Fibroblast of skin of left biceps (primary cell): ENCODE data around the gene RRP1B.
"Not testable (repeated sequence)": the region's sequence is repeated elsewhere in the genome, so short reads cannot be mapped to it uniquely, and the experiment has no call there.

Source experiments
- DNase-seq, 2 experiments: peaks; one replicate each; pipeline ENCODE4 v3.0.0-alpha.2; 2013; ENCODE audit warnings: low read depth in 2 of 2

RRP1B gene

DNA sequence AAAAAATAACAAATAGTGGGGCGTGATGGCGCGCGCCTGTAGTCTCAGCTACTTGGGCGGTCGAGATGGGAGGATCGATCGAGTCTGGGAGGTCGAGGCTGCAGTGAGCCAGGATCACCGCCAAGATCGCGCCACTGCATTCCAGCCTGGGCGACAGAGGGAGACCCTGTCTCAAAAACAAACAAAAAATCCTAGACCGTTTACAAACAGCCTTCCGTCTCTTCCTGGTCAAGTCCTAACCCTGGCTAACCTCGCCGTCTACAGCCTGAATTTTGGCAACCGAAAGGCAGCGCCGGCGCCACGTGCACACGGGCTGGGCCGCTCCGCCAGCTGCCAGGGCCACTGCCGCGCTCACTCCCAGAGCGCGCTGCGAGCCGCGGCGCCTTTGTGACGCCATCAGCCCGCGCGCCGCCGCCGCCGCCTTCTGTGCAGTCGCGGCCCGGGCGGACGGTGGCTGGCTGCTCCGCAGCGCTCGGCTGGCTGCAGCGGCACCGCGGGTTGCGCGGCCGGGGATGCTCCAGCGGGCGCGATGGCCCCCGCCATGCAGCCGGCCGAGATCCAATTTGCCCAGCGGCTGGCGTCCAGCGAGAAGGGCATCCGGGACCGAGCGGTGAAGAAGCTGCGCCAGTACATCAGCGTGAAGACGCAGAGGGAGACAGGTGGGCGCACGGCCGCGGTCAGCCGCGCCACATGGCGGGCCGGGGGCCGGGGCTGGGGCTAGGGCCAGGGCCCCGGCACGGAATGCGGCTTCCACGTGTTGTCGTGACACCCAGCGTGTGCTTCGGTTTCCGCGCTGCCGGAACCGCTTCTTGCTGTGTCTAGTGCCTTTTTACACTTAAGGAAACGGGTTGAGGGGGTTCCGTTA lies at the start of gene RRP1B, which contains the start of gene HSF2BP:
Gene RRP1B (plus strand): TSS at position 425 of the 865 bp plus-strand sequence. CDS start 105 bp downstream, at position 530.
Gene HSF2BP (minus strand): TSS at position 353 of the 865 bp plus-strand sequence. CDS start 1,392 bp downstream, outside the sequence.
- DNase-seq = peak in 1 of 2 experiments; percentile 65

DNA sequence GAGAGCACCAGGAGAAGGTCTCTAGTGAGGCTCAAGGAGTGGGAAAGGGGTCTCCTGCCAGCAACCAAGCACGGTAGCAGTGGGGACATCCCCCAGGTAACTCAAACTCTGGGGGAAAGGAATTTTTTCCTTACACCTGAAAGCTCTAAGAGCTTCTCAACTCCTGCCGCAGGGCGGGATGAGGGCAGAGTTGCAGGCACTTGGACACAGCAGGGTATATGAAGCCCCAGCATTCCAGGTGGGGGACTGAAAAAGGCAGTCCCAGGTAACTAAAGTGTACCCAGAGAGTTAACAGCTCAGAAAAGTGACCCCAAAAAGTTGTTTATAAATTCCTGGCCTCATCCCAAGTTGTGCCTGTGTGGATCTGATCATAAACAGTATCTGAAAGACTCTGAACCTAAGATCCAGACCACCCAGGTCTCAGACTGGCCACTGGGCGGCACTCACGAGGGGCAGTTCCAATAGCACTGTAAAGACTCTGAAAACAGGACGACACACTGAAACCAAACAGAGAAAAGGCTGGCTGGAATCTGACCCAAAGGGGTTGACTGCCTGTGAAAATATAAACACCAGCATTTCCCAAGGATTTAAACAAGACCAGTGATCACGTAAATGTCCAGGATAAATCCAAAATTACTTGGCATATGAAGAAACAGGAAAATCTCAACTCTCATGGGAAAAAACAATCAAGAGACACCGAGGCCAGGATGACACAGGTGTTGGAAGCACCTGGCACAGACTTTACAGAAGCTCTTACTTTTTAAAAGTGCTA lies 47.6 kb upstream of the RRP1B start:
- DNase-seq = no peak

GRCh38 chr21:43613755-43614638 lies 45.4 kb upstream of the RRP1B start:
- DNase-seq = peak in 1 of 2 experiments; percentile 36

GRCh38 chr21:43614839-43615238 lies 44.5 kb upstream of the RRP1B start:
- DNase-seq = no peak

DNA sequence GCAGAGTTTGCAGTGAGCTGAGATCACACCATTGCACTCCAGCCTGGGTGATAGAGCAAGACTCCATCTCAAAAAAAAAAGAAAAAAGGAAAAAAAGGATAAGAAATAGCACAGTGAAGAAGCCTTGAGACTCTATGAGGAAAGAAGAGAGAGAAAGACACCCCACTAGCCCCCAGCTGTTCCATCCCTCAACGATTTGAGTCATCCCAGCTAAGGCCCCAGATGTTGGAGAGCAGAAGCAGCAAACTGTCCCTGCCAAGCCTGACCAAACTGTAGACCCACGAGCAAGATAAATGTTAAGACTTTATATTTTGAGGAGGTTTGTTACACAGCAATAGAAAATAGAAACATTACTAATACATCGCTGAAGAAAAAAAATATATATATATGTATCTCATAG lies 42.5 kb upstream of the RRP1B start:
- DNase-seq = not testable (repeated sequence)

DNA sequence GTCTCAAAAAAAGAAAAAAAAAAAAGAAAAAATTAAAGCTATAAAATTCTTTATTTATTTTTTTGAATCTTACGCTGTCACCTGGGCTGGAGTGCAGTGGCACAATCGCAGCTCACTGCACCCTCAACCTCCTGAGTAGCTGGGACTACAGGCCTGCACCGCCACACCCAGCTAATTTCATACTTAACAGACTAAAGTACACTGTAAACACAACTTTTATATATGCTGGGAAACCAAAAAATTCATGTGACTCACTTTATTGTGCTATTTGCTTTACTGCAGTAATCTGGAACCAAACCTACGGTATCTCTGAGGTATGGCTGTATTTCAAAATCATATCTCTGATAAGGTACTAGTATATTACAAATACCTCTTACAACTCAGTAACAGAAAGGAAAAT lies 40.4 kb upstream of the RRP1B start:
- DNase-seq = no peak

- no peak for DNase-seq
These were observed 40.0 kb upstream of the RRP1B start for GRCh38 chr21:43619344-43619743.

DNA sequence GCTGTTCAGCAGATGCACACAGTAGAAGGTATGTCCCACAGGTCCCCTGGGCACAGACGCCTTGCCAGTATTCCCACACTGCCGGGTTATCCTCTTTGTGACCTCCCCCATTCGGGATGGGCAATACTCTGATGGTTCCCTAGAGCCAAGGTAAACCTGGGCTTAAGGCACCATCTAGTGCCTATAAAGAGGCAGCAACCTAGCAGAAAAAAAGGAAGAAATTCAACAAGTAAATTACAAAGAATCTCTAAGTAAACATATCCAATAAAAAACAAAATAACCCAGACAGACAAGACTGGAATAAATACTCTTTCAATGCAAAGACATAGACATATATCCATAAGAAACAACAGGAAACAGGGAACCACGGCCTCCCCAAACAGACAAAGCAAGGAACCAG lies 39.5 kb upstream of the RRP1B start:
- DNase-seq = no peak

DNA sequence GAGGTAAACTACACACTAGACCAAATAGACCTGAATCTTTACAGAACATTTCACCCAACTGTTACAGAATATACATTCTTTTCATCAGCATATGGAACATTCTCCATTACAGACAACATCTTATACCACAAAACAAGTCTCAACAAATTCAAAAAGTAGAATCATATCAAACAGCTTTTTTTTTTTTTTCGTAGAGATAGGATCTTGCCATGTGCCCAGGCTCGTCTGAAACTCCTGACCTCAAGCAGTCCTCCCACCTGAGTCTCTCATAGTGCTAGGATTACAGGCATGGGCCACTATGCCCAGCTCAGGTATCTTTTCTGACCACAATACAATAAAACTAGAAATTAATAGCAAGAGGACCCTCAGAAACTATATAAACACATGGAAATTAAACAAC lies 36.6 kb upstream of the RRP1B start:
- DNase-seq = no peak

DNA sequence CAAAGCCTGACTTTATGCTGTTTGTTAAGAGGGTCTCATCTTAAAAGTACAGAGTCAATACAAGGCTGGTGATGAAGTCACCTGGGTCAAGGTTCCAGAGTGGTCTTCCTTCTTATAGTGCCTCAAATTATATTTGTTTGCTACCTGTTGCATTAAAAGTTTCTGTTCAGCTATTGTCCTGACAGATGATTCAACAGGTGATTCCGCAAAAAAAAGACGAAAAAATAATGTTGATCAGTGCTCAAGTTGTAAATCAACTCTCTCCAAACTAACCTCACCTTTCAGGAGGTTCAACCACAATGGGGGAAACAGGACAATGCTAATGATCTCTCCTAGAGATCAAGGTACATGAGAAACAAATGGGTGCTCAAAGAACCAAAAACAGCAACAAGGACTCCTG lies 35.8 kb upstream of the RRP1B start:
- DNase-seq = no peak

- DNase-seq = no peak
These were observed 35.0 kb upstream of the RRP1B start for GRCh38 chr21:43624339-43624738.

GRCh38 chr21:43626390-43626789 lies 33.0 kb upstream of the RRP1B start:
- no peak for DNase-seq

DNA sequence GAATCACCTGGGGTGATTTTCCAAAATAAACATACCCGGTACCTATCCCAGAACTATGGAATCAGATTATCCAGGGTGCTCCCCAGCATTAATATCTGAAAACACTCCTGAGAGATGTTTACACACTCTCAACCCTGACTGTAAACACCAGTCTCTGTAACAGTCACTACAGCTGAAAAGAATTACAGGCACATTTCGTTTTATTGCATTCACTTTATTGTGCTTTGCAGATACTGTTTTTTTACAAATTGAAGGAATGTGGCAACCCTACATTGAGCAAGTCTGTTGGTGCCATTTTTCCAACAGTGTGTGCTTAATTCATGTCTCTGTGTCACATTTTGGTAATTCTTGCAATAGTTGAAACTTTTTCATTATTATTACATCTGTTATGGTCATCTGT lies 31.8 kb upstream of the RRP1B start:
- no peak for DNase-seq

DNA sequence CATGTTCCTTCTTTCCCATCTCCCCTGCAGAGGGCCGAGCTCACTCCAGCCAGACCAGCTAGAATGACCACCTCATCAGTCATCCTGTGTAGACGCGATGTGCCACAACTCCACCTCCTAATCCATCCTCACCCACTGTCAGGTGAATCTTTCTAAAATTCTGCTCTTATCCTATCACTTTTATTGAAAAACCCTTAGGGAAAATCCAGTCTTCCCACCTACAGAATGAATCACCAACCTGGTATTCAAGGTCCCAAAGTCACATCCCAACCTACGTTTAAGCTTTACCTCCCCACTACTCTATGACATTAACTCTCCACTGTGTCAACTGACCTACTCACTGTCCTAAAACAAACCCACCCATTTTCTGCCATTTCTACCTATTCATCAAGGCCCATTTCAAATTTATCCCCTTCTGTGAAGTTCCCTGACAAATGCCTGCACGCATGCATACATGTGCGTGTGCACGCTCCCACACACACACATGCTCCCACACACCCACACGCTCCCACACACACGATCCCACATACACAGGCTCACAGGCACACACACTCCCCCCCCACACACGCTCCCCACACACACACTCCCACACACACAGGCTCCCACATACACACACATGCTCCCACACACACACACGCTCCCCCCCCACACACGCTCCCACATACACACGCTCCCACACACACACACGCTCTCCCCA lies 27.8 kb upstream of the RRP1B start:
- DNase-seq = no peak

DNA sequence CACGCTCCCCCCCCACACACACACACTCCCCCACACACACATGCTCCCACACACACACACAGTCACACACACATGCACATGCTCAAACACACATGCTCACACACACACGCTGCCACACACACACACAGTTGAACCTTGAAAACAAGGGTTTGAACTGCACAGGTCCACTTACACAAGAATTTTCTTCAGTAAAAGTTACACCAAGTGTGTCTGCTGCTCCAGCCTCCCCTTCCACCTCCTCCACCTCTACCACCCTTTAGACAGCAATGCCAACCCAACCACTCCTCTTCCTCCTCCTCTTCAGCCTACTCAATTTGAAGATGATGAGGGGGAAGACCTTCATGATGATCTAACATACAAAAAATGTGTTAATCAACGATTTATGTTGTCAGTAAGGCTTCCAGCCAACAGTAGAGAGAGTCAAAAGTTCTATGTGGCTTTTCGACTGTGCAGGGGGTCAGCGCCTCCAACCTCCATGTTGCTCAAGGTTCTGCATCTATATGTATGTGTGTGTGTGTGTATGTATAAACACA lies 26.9 kb upstream of the RRP1B start:
- no peak for DNase-seq

- no peak for DNase-seq
These were observed 24.7 kb upstream of the RRP1B start for GRCh38 chr21:43634618-43635017.

- DNase-seq = no peak
These were observed 23.9 kb upstream of the RRP1B start for GRCh38 chr21:43635436-43635835.

- DNase-seq = no peak
These were observed 21.7 kb upstream of the RRP1B start for GRCh38 chr21:43637530-43638158.

DNA sequence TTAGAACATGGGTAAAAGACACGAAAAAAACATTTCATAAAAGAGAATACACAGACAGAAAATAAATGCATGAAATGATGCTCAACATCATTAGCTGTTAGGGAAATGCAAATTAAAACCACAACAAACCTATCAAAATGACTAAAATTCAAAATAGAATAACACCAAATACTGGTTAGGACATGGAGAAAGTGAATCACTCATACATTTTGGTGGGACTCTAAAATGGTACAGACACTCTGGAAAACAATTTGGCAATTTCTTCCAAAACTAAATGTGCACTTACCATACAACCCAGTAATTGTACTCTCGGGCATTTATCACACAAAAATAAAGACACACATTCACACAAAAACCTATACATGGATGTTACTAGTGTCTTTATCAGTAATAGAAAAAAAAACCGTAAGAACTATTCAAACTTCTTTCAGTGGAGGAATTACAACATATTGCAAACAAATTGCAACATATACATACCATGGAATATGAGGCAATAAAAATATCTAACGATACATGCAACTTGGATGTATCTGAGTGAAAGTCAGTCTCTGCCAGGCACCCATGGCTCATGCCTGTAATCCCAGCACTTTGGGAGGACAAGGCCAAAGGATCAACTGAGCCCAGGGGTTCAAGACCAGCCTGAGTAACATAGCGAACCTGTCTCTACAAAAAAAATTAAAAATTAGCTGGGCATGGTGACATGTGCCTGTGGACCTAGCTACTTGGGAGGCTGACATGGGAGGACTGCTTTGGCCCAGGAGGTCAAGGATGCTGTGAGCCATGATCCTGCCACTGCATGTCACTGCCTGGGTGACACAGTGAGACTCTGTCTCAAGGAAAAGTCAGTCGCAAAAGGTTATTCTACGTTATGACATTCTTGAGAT lies 19.6 kb upstream of the RRP1B start:
- DNase-seq = peak; percentile 72 to 81
